ENCODE results near the gene PUM1.
A peak's percentile ranks its signal among the peaks of the same experiment; 100 is the strongest.

Gene PUM1

DNA sequence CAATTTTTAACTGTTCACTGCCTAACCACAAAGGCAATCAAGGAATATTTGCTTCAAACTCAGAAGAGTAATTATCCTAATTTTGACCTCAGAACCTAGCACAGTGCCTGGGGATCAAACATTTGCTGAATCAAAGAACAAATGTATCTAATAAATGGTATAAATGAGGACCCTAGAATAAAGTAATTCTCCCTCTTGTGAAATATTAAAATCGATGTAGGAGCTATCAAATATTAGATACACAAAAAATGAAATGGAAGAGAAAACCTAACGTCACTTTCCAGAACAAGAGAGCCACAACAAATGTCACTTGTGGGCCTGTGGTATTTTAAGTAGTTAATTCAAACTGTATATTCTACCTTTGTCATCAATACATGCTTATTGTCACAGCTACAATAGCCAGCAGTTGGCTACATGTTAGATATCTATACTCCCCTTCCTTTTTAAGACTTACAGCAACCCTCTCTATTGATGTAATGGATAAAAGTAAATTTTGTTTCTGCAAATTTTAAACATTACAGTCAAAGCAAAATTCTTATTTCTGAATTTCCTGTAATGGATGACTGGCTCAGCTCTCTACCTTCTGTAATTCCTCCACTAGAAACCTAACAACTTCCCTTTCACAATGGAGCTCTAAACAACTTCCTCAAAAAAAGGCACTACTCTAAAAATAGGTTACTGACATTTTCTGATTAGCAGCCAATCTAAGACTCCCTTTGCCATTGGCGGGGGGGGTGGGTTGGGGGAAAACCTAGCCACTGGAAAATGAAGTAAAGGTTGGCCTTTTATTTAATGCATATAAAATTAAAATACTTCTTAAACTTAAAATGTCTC, 37.6 kb downstream of the PUM1 start:
- peaks cover 93% of the 10 kb centered on the region for H3K4me1 Mint-ChIP-seq (ENCODE audit: low read depth)
- H3K4me3 Mint-ChIP-seq, result no peak overlapping the region
- peaks cover 72% of the 10 kb centered on the region for H3K36me3 Mint-ChIP-seq (ENCODE audit: low read depth)
- no peaks in the 10 kb centered on the region for H3K9me3 Mint-ChIP-seq
- H3K27me3 Mint-ChIP-seq, result no peaks in the 10 kb centered on the region
- H3K27ac Mint-ChIP-seq, result peak overlapping the region; percentile 53

DNA sequence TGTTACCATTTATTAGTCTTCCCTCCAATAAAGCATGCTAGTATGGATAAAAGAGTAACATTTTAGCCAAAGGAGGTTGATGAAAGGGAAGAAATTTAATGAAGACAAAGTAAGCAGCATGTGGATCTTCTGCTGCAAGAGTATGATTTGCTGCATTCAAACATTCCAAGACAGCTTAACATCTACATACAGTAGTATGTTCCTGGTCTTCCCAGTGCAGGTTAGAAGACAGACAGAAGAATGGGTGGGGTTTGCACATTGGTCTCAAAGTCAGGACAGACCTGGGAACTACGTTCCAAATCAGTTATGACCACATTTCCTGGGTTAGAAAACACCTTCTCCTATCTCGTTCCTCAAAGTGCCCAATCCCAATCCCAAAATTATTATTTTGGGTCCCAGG, 43.3 kb downstream of the PUM1 start:
- H3K27ac Mint-ChIP-seq, result no peak overlapping the region
- H3K27me3 Mint-ChIP-seq, result no peaks in the 10 kb centered on the region
- peaks cover 90% of the 10 kb centered on the region for H3K4me1 Mint-ChIP-seq (ENCODE audit: low read depth)
- H3K36me3 Mint-ChIP-seq (ENCODE audit: low read depth), result peaks cover 72% of the 10 kb centered on the region
- H3K9me3 Mint-ChIP-seq, result no peaks in the 10 kb centered on the region
- H3K4me3 Mint-ChIP-seq, result no peak overlapping the region

DNA sequence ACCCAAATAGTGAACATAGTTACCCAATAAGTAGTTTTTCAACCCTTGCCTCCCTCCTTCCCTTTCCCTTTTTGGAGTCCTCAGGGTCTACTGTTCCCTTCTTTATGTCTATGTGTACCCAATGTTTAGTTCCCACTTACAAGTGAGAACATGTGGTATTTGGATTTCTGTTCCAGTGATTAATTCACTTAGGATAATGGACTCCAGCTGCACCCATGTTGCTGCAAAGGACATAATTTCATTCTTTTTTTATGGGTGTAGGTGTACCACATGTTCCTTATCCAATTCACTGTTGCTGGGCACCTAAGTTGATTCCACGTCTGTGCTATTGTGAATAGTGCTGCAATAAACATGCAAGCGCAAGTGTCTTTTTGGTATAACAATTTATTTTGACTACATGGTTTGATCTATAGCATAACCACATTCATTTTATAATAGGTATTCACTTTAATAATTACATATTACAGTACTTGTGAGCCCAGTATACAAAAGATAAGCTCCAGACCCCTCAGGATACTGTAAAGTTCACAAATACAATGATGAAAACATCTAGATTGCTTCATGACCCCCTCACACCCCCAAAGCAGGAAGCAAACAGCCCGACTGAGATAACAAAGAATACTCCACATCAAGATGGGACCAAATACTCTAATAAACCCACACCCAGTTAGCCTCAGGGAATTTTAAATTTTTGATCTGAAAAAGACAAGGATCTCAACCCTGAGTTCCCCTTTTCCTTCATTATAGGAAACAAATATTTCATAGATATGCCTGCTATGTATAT, 45.3 kb downstream of the PUM1 start:
- Mint-ChIP-seq H3K4me1 (ENCODE audit: low read depth) (peaks cover 75% of the 10 kb centered on the region), H3K4me3 (no peak overlapping the region), H3K36me3 (ENCODE audit: low read depth) (peaks cover 63% of the 10 kb centered on the region), H3K27ac (peak overlapping the region; percentile 10), H3K9me3 (no peaks in the 10 kb centered on the region), H3K27me3 (no peaks in the 10 kb centered on the region)

DNA sequence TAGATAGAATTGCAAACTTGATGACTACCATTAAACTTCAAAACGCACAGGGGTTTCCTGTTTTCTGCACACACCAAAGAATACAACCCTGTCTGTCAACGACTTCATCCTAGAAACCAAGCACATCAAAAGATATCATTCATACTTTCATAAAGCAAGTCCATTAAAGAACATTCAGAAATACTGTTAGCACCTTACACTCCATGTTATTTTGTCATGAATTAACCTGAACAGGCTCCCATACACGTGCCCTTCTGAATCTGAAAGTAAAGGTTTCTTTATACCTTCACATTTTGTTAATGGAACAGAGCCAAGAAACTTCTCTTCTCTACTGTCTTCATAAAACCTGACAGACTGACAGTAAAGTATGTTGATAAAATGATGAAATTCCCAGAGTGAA, 46.1 kb downstream of the PUM1 start:
- Mint-ChIP-seq H3K36me3 (ENCODE audit: low read depth) (peaks cover 55% of the 10 kb centered on the region), H3K4me3 (no peak overlapping the region), H3K27me3 (no peaks in the 10 kb centered on the region), H3K27ac (no peak overlapping the region), H3K9me3 (no peaks in the 10 kb centered on the region), H3K4me1 (ENCODE audit: low read depth) (peaks cover 71% of the 10 kb centered on the region)

DNA sequence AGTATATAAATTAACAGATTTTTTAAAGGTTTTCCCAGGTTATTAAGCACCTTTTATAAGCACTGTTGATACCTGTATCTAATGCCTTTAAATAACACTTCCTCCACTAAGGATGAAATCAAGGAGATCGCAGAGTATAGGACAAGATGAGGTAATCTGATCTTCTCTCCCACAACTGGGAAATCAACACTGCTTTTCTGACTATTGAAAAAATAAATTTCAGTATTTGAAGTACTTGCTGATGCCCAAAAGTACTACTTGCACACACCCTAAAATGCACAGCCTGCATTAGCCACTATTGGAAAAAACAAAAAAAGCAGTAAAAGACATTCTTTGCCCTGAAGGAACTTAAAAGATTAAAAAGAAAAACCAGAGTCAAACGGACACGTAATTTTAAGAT, 48.6 kb downstream of the PUM1 start:
- Mint-ChIP-seq H3K9me3 (no peaks in the 10 kb centered on the region), H3K4me3 (no peak overlapping the region), H3K27ac (no peak overlapping the region), H3K36me3 (ENCODE audit: low read depth) (peaks cover 42% of the 10 kb centered on the region), H3K27me3 (no peaks in the 10 kb centered on the region), H3K4me1 (ENCODE audit: low read depth) (peaks cover 73% of the 10 kb centered on the region)

DNA sequence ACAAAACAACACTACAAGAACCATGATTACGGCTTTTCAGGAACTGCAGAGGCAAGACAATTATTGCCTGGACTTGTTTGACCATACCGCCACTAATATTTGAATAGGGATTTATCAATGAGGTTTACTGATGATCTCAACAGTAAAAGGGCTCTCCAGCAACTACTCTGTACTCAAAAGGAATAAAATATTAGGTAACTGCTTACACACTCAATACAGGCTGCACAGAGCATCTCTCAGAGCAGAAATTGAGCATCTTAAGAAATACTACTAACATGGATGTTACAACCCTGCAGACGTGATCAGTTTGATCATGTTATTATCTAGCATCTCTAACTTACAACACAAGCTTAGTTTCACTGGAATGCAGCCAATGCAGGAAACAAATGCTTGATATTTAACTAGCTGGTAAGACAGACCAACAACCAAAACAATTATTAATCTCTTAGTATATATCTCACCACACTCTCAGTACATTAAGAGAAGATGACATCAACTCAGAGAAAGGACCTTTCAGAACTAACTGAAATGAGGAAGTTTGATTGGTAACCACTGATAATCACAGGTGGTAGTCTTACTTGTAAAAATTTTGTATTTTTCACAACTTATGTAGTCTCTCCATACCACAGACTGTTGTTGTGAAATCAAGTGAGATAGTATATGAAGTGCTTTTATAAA, 52.2 kb downstream of the PUM1 start:
- Mint-ChIP-seq H3K9me3 (no peaks in the 10 kb centered on the region), H3K4me3 (no peak overlapping the region), H3K27ac (no peak overlapping the region), H3K4me1 (ENCODE audit: low read depth) (peaks cover 73% of the 10 kb centered on the region), H3K27me3 (no peaks in the 10 kb centered on the region), H3K36me3 (ENCODE audit: low read depth) (peaks cover 27% of the 10 kb centered on the region)

DNA sequence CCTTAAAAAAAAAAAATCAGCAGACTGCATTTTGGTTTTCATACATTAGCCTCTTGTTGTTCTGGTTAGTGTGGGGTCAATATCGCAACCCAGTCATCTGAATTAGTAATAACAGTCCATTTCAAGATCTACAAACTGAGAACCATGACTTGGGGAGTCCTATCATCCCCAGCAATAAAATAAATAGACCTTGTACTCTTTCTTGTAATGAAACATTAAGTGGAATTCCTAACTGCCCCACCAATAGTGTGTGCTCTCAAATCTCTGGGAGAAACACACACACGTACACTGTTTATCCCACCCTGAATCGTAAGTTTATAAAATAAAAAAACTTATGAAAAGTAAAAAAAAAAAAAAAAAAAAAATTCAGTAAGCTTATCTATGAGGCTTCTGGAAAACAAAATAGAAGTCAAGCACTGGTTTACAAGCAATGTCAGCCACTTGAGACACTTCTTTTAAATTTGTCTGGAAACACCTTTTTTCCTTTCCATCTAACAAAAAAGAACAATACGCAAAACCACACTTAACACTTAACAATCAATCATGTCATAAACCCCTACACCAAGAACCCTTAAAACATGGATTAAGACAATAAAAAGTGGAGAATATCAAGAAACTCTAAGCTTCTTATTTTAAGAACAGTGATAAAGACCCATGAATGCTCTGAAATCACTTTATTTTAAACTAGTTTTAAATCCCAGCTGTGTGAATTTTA, 53.1 kb downstream of the PUM1 start:
- Mint-ChIP-seq H3K27me3 (no peaks in the 10 kb centered on the region), H3K27ac (no peak overlapping the region), H3K4me3 (no peak overlapping the region), H3K4me1 (ENCODE audit: low read depth) (peaks cover 75% of the 10 kb centered on the region), H3K9me3 (no peaks in the 10 kb centered on the region), H3K36me3 (ENCODE audit: low read depth) (peaks cover 31% of the 10 kb centered on the region)

DNA sequence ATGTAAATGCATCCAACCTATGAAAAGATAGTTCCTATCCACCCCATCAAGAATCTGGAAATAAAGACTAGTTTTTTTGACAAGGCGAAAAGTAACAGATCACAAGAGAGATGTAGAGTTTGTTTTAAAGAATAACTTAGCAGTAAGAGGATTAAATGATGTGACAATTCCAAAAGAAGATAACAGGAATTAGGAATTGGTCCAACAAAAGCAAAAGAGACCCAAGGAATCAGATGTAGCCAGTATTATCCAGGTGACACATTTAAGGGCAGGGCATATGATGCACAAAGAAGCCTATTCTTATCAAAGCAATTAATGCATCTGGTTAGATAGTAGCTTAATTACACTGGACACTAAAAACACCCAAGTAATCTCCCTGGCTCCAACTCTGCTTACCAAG, 53.8 kb downstream of the PUM1 start:
- Mint-ChIP-seq H3K27ac (no peak overlapping the region), H3K36me3 (ENCODE audit: low read depth) (peaks cover 28% of the 10 kb centered on the region), H3K4me1 (ENCODE audit: low read depth) (peaks cover 76% of the 10 kb centered on the region), H3K9me3 (no peaks in the 10 kb centered on the region), H3K4me3 (no peak overlapping the region), H3K27me3 (no peaks in the 10 kb centered on the region)

DNA sequence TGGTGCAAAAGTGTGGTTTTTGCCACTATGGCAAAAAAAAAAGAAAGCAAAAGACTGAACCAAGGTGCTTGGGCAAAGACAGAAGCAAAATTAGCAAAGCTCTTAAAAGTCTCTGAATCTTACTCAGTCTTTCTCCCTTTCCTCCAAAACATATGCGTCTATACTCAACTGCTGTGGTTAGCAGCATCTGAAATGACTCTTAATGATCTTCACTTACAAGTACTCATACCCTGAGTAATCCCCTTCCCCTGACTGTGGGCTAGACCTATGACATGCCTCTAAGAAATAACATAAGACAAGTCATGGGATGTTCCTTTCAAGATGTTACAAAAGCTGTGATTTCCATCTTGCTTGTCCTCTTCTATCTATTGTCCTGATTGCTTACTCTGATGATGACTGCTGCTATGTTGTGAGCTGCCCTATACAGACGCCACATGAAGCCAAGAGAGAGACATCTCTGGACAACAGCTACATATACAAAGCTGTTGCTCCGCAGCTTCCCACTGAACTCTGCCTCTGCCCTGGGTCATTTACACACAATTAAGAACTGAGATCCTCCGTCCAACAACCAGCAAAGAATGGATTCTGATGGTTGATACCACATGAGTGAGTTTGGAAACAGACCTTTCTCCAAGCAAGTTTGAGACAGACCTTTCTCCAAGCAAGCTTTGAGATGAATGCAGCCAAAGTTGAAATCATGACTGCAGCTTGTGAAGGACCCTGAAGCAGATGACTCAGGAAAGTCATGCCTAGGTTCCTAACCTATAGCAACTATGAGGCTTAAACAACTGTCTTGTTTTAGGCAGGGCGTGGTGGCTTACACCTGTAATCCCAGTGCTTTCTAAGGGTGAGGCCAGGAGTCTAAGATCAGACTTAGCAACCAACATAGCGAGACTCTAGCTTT, 55.2 kb downstream of the PUM1 start:
- Mint-ChIP-seq H3K27me3 (no peaks in the 10 kb centered on the region), H3K27ac (peak overlapping the region; percentile 88), H3K9me3 (no peaks in the 10 kb centered on the region), H3K4me1 (ENCODE audit: low read depth) (peaks cover 85% of the 10 kb centered on the region), H3K4me3 (peak overlapping the region; percentile 21), H3K36me3 (ENCODE audit: low read depth) (peaks cover 41% of the 10 kb centered on the region)

DNA sequence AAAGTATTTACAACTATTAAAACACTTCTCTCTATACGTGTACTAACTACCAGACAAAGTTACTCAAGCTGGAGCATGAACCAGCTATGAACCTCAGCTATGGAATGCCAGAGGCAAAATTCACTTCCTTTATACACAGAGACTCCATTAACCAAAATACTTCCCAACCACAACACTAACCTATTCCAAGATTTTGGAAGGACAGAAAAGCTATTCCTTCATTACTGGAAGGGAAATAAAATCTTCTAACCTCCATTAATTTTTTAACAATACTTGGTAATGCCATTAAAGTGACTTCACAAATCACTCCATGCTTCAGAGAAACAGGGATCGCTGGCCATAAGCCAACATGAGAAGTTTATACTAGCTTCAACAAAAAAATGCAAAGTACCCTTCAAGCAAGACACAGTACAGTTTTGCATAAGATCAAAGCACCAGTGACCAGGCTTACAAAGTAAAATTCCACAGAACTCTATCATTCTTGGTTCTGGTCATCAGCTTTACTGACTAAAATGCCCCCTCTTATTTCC, 58.0 kb downstream of the PUM1 start:
- peaks cover 76% of the 10 kb centered on the region for H3K4me1 Mint-ChIP-seq (ENCODE audit: low read depth)
- H3K27ac Mint-ChIP-seq, result peak overlapping the region; percentile 75
- no peaks in the 10 kb centered on the region for H3K9me3 Mint-ChIP-seq
- peaks cover 60% of the 10 kb centered on the region for H3K36me3 Mint-ChIP-seq (ENCODE audit: low read depth)
- no peak overlapping the region for H3K4me3 Mint-ChIP-seq
- no peaks in the 10 kb centered on the region for H3K27me3 Mint-ChIP-seq

DNA sequence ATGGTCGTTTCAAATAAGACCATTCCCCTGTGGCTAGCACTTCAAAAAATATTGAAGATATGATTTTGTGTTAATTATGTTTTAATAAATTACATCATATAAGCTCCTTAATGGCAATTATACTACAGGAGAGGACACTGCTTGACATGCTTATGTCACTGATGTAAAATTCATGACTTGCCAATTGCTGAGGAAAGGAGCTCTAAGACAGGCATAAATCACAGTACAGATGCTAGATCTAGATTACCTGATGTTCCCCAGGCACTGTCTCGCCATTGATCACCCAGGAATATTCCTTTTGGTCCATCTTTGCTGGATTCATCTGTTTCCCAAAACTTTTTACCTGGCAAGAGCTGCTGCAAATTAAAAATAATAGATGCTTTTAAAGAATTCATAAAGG, 58.8 kb downstream of the PUM1 start:
- Mint-ChIP-seq H3K4me3 (no peak overlapping the region), H3K9me3 (no peaks in the 10 kb centered on the region), H3K27me3 (no peaks in the 10 kb centered on the region), H3K4me1 (ENCODE audit: low read depth) (peaks cover 68% of the 10 kb centered on the region), H3K27ac (no peak overlapping the region), H3K36me3 (ENCODE audit: low read depth) (peaks cover 67% of the 10 kb centered on the region)

DNA sequence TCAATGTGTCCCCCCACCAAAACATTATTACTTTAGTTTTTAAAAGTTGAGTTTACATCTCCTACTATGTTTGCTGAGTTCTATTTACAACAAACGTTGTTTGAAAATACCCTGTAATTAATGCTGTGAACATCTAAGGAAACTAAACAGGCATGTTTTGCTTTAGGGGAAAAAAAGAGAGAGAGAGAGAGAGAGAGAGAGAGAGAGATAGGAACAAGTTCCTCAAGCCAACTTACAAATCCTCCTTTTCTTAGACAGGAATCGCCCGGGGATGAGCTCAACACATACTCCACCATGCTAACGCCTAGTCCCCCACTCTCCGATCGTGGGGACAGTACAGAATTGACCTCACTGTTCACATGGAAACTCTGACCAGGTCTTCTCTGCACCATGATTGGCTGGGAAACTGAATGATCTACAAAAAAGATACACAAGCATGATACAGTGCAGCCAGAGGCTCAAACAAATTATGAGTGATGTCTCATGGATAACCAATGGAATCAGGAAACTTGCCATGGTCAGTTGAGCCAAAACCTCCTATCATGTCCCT, 59.8 kb downstream of the PUM1 start:
- peaks cover 73% of the 10 kb centered on the region for H3K36me3 Mint-ChIP-seq (ENCODE audit: low read depth)
- no peak overlapping the region for H3K4me3 Mint-ChIP-seq
- H3K27me3 Mint-ChIP-seq, result no peaks in the 10 kb centered on the region
- H3K27ac Mint-ChIP-seq, result peak overlapping the region; percentile 81
- peaks cover 58% of the 10 kb centered on the region for H3K4me1 Mint-ChIP-seq (ENCODE audit: low read depth)
- no peaks in the 10 kb centered on the region for H3K9me3 Mint-ChIP-seq

DNA sequence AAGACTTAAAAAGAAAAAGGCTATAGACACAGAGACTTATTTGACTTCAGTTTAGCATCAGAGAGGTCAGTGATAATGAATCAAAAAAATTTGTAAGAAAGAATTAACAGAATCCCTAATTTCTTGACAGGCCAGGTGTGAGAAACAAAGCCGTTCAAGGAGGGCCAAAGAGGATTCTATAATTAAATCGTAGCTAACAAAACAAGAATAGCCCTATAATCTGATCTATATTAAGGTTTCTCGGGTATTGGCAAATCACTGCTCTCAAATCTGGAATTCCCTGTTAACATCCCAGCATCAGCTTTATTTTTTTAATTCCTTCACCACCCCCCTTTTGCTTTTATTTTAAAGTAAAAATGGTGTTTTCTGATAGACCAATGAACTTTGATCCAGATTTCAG, 60.3 kb downstream of the PUM1 start:
- Mint-ChIP-seq H3K27ac (no peak overlapping the region), H3K27me3 (no peaks in the 10 kb centered on the region), H3K4me1 (ENCODE audit: low read depth) (peaks cover 53% of the 10 kb centered on the region), H3K4me3 (no peak overlapping the region), H3K9me3 (no peaks in the 10 kb centered on the region), H3K36me3 (ENCODE audit: low read depth) (peaks cover 78% of the 10 kb centered on the region)
